ENCODE measurements around the gene ST3GAL3. TPM values are rescaled to one million over a fixed set of nuclear protein-coding genes. Genes with fewer than 3 reads are reported as not detected.

Gene ST3GAL3
- total RNA-seq, 1 donor from 2014 or later = 13.6 TPM

DNA sequence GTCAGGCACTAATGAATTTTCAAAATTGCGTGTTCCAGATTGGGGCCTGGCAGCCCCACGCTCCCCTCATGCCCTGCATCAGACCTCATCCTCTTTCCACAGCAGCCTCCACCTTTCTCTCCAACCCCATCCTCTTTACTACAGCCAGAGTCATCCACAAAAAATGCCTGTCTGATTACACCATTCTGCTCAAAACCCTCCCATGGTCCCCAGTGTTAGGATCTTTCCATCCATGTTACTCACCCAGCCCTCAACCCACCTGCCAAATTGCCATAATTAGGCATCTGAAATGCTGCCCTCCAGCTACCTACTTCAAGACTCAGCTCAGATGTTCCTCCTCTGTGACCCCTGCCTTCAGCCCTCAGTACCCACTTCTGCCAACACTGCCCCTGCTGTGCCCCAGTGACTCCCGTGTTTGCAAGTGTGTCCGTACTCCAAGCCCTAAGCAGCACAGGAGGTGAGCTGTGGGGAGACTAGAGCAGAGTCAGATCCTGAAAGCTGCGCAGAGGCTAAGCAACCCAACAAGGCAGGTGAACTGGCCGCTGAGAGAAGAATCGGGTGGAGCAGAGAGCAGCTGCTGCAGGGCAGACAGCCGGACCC is 225.6 kb downstream of the ST3GAL3 start:
- Histone ChIP-seq H2AFZ (replicated peaks) (peak overlapping the region; percentile 100), H3K27me3 (peaks cover 57% of the 10 kb centered on the region), H3F3A (ENCODE audit: low read depth) (peaks cover 29% of the 10 kb centered on the region), H4K20me1 (ENCODE audit: low read depth) (peaks cover 42% of the 10 kb centered on the region), H3K4me3 (peak overlapping the region; percentile 81), H3K27ac (no peak overlapping the region), H3K79me2 (ENCODE audit: low read depth) (no peaks in the 10 kb centered on the region), H3K9me3 (ENCODE audit: low read depth) (no peaks in the 10 kb centered on the region), H3K4me2 (peak overlapping the region; percentile 99), H3K36me3 (no peaks in the 10 kb centered on the region), H3K4me1 (peaks cover 30% of the 10 kb centered on the region), H3K9ac (peak overlapping the region; percentile 16)
- peak overlapping the region; percentile 39 for H3K27ac Mint-ChIP-seq
- DNase-seq (ENCODE audit: low spot score) = no peak
- peak overlapping the region; percentile 65 for H3K4me3 Mint-ChIP-seq
- peaks cover 33% of the 10 kb centered on the region for H3K4me1 Mint-ChIP-seq
- no peak for TF ChIP-seq EZH2phosphoT487 (IDR thresholded peaks at IDR 0.05)
- no peak for TF ChIP-seq CTCF (IDR thresholded peaks at IDR 0.05)
- TF ChIP-seq EZH2 (IDR thresholded peaks at IDR 0.05) = no peak
- peaks cover 5% of the 10 kb centered on the region for H3K36me3 Mint-ChIP-seq
- peaks cover 22% of the 10 kb centered on the region for H3K27me3 Mint-ChIP-seq (ENCODE audit: insufficient read depth, low read depth)
- H3K9me3 Mint-ChIP-seq = no peaks in the 10 kb centered on the region

DNA sequence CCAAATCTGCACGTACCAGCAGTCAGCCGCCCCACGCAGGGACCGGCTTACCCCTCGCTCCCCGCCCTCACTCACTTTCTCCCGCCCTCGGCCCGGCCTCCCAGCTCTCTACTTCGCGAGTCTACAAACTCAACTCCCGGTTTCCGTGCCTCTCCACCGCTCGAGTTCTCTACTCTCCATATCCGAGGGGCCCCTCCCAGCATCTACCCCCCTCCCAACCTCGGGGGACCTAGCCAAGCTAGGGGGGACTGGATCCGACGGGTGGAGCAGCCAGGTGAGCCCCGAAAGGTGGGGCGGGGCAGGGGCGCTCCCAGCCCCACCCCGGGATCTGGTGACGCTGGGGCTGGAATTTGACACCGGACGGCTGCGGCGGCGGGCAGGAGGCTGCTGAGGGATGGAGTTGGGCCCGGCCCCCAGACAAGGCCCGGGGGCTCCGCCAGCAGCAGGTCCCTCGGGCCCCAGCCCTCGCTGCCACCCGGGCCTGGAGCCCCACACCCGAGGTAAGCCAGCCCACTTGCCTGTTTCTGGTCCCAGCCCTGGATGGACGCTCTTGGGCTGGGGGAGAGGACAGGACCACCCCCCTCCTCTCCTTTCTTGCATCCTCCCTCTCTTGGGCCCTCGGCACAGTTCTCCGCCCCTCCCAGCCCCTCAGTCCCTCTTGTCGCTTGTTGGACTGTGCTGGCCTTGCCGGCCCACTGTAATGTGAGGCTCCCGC is 226.2 kb downstream of the ST3GAL3 start, which contains the start of gene ARTN:
Gene ARTN, plus strand, starts transcription at position 416 of the 715 bp plus-strand sequence. CDS start 1,856 bp downstream, outside the sequence.
- peak within 1 kb of the TSS; percentile 79 for H3K4me3 Mint-ChIP-seq
- peaks cover 33% of the 10 kb centered on the region for H3K4me1 Mint-ChIP-seq
- Histone ChIP-seq H3K9me3 (ENCODE audit: low read depth) (no peaks in the 10 kb centered on the region), H3K27ac (no peak within 1 kb of the TSS), H3K36me3 (no peaks in the 10 kb centered on the region), H3F3A (ENCODE audit: low read depth) (peaks cover 29% of the 10 kb centered on the region), H3K4me3 (peak within 1 kb of the TSS; percentile 81), H3K4me2 (peak within 1 kb of the TSS; percentile 99), H3K9ac (peak within 1 kb of the TSS; percentile 16), H3K4me1 (peaks cover 30% of the 10 kb centered on the region), H3K79me2 (ENCODE audit: low read depth) (no peaks in the 10 kb centered on the region), H2AFZ (replicated peaks) (peak within 1 kb of the TSS; percentile 100), H4K20me1 (ENCODE audit: low read depth) (peaks cover 42% of the 10 kb centered on the region), H3K27me3 (peaks cover 64% of the 10 kb centered on the region)
- peaks cover 4% of the 10 kb centered on the region for H3K36me3 Mint-ChIP-seq
- no peaks in the 10 kb centered on the region for H3K9me3 Mint-ChIP-seq
- TF ChIP-seq EZH2 (IDR thresholded peaks at IDR 0.05) (no peak), CTCF (IDR thresholded peaks at IDR 0.05) (no peak), EZH2phosphoT487 (IDR thresholded peaks at IDR 0.05) (no peak)
- peaks cover 28% of the 10 kb centered on the region for H3K27me3 Mint-ChIP-seq (ENCODE audit: insufficient read depth, low read depth)
- H3K27ac Mint-ChIP-seq = peak within 1 kb of the TSS; percentile 39
- DNase-seq (ENCODE audit: low spot score) = peak; percentile 81

DNA sequence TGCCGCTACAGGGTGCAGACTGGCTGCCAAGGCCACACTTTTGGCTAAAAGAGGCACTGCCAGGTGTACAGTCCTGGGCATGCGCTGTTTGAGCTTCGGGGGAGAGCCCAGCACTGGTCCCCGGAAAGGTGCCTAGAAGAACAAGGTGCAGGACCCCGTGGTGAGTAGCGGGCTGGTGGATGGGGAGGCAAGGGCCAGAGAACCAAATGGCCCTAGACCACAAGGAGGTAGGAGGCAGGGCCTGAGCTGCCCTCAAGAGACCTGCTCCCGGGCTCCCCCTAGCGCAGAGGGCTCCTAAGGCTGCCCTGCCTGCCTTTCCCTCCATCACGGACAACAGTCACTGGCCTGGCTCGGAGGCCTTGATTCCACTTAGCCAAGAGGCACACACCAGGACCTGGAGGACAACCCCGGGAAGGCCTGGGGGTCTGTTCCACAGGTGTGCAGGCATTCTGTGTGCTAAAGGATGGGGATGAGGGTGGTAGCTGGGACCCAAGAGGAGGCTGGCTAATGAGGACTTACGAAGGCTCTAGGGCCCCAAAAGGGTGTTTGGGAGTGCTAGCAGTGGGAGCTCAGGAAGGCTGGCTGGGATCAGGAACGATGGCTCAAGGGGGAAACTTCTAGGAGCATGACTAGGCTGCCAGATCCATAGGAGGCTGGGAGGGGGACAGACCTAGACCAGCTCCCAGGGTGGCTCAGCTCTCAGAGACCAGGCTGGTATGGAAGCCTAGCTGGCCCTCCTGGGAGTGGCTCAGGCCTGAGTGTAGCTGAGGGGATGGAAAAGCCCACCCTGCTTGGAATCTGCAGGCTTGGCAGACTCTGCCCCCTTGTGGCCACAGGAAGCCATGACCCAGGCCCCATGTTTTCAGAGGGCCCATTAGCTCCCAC is 227.0 kb downstream of the ST3GAL3 start:
- no peak overlapping the region for H3K27ac Mint-ChIP-seq
- H3K4me3 ChIP-seq = peak overlapping the region; percentile 81

More for the DNA sequence above, 227.0 kb downstream of the ST3GAL3 start:
- no peak overlapping the region for H3K27ac ChIP-seq
- DNase-seq (ENCODE audit: low spot score) = peak; percentile 91
- Mint-ChIP-seq H3K4me1 (peaks cover 33% of the 10 kb centered on the region), H3K27me3 (ENCODE audit: insufficient read depth, low read depth) (peaks cover 31% of the 10 kb centered on the region), H3K9me3 (no peaks in the 10 kb centered on the region), H3K4me3 (peak overlapping the region; percentile 79), H3K36me3 (peaks cover 4% of the 10 kb centered on the region)
- peak overlapping the region; percentile 99 for H3K4me2 ChIP-seq
- no peaks in the 10 kb centered on the region for H3K79me2 ChIP-seq (ENCODE audit: low read depth)
- H2AFZ ChIP-seq (replicated peaks) = peak overlapping the region; percentile 100
- peaks cover 30% of the 10 kb centered on the region for H3K4me1 ChIP-seq
- TF ChIP-seq CTCF (IDR thresholded peaks at IDR 0.05) = peak; percentile 85
- no peak for TF ChIP-seq EZH2 (IDR thresholded peaks at IDR 0.05)
- H3K36me3 ChIP-seq = no peaks in the 10 kb centered on the region
- peaks cover 29% of the 10 kb centered on the region for H3F3A ChIP-seq (ENCODE audit: low read depth)
- peaks cover 69% of the 10 kb centered on the region for H3K27me3 ChIP-seq
- no peaks in the 10 kb centered on the region for H3K9me3 ChIP-seq (ENCODE audit: low read depth)
- no peak overlapping the region for H3K9ac ChIP-seq
- peaks cover 42% of the 10 kb centered on the region for H4K20me1 ChIP-seq (ENCODE audit: low read depth)
